Measurements from ENCODE around the gene HSD3B2.

Gene HSD3B2

DNA sequence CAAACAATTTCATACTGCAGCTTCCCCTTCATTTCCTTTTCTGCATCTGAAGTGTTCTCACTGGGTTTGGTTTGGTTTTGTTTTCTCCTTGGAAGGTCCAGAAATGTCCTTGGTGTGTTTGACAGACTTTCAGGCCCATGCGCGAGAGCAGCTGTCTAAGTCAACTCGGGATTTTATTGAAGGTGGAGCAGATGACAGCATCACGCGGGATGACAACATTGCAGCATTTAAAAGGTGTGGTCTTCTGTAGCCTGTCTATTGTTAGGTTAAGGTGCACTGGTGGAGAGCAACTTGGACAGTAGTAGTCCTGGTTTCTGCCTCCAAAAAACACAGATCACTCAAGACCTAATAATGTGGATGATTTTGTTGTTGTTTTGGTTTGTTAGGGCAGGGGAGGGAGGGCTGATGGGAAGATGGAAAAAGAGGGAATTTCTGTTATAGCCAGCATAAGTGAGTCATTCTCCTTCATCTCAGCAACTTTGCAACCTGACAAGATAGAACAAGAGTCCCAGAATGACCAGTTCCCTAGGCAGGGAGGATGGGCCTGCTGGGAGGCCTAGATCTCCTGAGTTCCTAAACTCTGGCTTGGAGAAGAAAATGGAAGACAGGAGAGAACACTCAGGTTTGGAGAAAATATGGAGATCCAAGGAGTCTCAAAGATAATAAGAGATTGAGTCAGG lies 33.8 kb upstream of the HSD3B2 start:
- FAIRE-seq (no peak), DNase-seq (ENCODE audit: insufficient read length, low spot score) (no peak)
- no peak for TF ChIP-seq POLR2A (IDR thresholded peaks at IDR 0.05; ENCODE audit: low read depth, low read length)

DNA sequence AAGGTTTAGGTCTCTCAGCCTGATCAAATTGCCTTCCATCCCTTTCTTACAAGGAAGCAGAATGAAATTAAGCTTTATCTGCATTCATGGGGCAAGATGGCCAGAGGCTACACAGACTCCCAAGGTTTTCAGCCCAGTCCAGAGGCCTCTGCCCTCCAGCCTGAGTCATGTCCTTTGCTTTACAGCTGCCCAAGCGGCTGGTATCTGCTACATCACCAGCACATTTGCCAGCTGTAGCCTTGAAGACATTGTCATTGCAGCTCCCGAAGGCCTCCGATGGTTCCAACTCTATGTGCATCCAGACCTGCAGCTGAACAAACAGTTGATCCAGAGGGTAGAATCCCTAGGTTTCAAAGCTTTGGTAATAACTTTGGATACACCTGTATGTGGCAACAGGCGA lies 30.4 kb upstream of the HSD3B2 start:
- FAIRE-seq (no peak), DNase-seq (ENCODE audit: insufficient read length, low spot score) (no peak)
- no peak for TF ChIP-seq POLR2A (IDR thresholded peaks at IDR 0.05; ENCODE audit: low read depth, low read length)

DNA sequence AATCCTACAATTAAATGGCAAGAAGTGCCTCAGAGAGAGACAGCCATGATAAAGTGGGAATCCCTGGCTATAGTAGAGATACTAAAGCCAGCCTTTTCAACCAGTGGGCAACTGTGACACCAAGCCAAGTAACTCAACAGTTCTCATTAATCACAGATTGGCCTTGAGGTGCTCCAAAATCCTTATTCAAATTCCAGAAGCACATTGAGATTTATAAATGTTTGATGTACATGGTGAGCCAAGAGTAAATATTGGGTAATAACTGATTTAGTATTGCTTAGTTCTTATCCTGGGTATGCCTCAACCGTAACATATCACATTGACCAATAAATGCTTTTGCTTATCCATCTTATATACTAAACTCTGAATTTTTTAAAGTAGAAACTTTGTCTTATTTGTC lies 29.3 kb upstream of the HSD3B2 start:
- DNase-seq (ENCODE audit: insufficient read length, low spot score) (no peak), FAIRE-seq (no peak)
- TF ChIP-seq POLR2A (IDR thresholded peaks at IDR 0.05; ENCODE audit: low read depth, low read length), result no peak

DNA sequence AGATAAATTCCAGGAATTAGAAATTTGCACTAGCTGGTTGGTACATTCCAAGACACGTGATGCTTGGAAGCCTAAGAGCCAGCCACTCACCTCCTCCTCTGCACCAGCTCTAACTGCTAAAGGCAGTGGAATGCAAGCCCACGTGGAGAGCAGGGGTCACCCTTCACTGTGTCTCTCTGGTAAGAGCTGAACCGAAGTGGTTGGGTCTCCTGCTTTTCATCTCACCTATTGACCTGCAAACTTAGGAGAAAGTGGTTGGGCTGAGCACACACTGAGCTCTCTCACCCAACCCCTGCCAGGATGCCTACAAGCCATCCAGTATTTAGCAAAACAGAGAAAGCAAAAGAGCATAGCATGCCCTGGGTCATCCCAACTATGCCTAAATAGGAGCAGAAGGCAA lies 27.1 kb upstream of the HSD3B2 start:
- no peak for TF ChIP-seq POLR2A (IDR thresholded peaks at IDR 0.05; ENCODE audit: low read depth, low read length)
- DNase-seq (ENCODE audit: insufficient read length, low spot score) (no peak), FAIRE-seq (no peak)

DNA sequence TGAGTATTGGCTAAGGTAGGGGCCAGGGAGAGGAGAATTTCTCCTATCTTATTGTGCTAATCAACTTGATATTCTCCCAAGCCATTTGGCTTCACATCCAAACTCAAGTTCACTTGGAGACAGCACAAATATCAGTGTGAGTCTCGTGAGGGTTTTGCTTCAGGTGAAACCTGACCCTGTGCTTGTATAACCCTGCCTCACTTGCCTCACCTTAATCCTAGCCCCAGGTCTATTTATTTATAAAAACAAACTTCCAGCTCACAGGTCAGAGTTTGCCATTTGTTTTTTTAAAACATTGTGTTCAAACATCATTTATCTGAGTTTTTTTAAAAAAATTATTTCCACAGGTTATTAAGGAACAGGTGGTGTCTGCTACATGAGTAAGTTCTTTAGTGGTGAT lies 26.5 kb upstream of the HSD3B2 start:
- TF ChIP-seq POLR2A (IDR thresholded peaks at IDR 0.05; ENCODE audit: low read depth, low read length), result no peak
- DNase-seq (ENCODE audit: insufficient read length, low spot score), result no peak
- FAIRE-seq, result no peak

DNA sequence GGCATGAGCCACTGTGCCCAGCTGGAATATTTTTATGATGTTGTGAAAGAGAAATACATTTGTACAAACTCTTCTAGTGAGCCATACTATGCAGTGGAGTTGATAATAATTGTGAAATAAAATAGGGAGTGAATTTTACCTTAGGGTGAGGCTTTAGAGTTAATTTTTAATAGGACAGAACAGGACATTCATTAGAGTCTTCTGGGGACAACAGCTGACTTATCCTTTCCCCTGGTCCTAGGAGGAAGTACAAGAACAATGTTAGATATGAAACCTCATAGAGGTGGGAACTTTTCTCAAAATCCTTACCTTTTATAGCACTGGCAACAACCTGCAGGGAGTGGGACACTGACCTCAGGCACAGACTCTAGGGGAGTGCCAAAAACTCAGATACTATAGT lies 24.4 kb upstream of the HSD3B2 start:
- FAIRE-seq, result no peak
- no peak for TF ChIP-seq POLR2A (IDR thresholded peaks at IDR 0.05; ENCODE audit: low read depth, low read length)

DNA sequence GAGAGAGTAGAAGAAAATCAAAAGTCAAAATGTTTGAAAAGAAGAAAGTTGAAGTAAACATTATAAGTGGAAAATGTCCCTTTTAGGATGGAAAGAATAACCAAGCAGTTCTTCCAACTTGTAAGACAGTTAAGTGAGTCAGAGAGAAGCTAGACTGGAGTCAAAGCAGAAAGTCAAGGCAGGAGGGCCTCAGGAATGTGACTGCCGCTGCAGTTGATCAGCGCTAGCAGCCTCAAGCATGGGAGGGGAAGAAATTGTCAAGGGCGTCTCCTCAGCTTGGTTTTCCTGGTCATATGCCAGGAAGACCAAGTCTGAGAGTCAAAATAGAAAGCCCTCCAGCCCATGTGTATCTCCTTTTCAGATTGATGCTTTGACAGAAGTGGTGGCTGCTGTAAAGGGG lies 23.2 kb upstream of the HSD3B2 start:
- no peak for FAIRE-seq
- no peak for TF ChIP-seq POLR2A (IDR thresholded peaks at IDR 0.05; ENCODE audit: low read depth, low read length)

More for the DNA sequence above, 24.4 kb upstream of the HSD3B2 start:
- DNase-seq (ENCODE audit: insufficient read length, low spot score), result no peak

DNA sequence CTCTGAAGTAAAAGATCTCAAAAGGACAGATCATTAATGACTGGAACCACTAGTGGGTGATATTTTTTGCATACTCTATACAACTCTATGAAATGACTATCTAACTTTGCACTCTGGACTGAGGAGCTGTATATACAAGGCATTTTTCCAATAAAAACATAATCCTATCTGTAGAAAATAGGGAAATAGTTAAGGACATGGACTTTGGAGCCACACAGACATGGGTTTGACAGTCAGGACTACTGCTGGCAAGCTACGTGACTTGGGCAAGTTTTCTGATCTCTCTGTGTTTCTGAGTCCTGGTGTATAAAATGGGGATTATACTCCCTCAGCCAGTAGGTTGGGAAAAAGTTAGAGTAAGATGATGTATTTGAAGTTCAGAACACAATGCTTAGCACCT lies 20.9 kb upstream of the HSD3B2 start:
- FAIRE-seq (no peak), DNase-seq (ENCODE audit: insufficient read length, low spot score) (no peak)
- no peak for TF ChIP-seq POLR2A (IDR thresholded peaks at IDR 0.05; ENCODE audit: low read depth, low read length)

More for the DNA sequence above, 23.2 kb upstream of the HSD3B2 start:
- no peak for DNase-seq (ENCODE audit: insufficient read length, low spot score)

DNA sequence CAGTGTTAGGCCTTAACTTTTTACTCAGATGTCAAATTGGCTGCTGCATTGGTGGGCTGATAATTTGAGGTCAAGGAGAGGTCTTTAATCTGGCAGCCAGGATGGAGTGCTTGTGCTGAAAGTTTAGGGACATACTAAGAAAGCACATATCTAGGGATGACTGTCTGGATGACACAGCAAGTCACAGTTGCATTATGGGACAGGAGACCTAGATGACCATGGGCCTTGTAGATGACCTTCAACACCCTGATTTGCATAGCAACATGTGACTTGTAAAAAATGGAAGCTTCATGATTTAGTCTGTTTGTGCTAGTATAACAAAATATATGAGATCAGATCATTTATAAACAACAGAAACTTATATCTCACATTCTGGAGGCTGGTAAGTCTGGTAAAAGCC lies 18.0 kb upstream of the HSD3B2 start:
- no peak for TF ChIP-seq POLR2A (IDR thresholded peaks at IDR 0.05; ENCODE audit: low read depth, low read length)
- no peak for DNase-seq (ENCODE audit: insufficient read length, low spot score)
- FAIRE-seq, result no peak

DNA sequence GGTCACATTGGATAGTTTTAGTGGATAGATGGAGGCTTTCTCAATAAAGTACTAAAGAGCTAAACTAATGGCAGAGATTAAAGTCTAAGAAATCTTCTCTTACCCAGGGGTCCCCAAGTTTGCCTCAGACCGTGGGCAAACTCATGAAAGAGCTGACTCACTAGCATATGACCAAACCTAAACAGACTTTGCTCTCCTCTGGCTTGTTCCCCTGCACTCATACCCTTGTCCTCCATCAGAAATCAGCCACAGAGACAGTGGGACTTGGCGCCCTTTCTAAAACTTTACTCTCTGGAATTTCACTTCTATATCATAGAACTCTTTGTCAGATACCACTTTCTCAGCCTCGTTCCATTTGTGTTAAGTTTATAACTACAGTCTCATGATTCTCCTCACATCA lies 17.0 kb upstream of the HSD3B2 start:
- no peak for TF ChIP-seq POLR2A (IDR thresholded peaks at IDR 0.05; ENCODE audit: low read depth, low read length)
- no peak for DNase-seq (ENCODE audit: insufficient read length, low spot score)
- FAIRE-seq, result no peak

DNA sequence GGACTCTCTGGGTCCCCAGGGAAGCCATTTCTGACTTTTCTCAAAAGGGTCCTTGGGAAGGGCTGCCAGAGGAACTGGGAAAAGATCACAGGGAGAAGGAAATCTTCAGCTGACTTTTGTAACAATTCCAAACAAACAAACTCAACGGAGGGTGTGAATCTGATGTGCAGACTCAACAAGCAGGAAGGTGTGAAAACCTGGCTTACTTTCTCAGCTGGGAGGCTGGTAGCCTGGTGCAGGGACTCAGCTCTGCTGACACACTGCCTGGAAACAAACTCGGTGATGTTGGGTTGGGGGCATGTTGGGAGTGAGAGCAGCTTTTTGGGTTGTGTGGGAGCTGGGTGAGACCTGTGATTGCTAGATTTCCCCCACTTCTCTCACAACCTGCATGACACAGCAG lies 10.2 kb upstream of the HSD3B2 start:
- TF ChIP-seq POLR2A (IDR thresholded peaks at IDR 0.05; ENCODE audit: low read depth, low read length), result no peak
- DNase-seq (ENCODE audit: insufficient read length, low spot score) (no peak), FAIRE-seq (no peak)

DNA sequence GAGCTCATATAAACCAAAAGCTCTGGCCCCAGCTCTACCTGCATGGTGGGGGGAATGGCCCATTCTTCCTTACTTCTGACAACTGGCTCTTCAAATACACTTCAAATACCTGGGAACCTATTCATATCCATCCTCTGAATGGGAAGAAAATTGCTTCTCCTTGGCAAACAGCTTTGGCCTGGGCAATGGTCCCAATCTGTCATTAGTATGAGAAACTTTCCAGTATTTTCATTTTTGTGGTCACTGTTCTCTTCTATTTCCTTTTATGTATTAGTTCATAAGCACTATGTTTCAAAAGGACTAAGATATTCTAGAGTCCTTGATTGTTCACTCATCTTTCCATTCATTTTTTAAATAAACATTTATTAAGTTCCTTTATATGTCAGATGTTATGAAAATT lies 5.2 kb upstream of the HSD3B2 start:
- TF ChIP-seq POLR2A (IDR thresholded peaks at IDR 0.05; ENCODE audit: low read depth, low read length), result no peak
- FAIRE-seq, result no peak
- no peak for DNase-seq (ENCODE audit: insufficient read length, low spot score)

DNA sequence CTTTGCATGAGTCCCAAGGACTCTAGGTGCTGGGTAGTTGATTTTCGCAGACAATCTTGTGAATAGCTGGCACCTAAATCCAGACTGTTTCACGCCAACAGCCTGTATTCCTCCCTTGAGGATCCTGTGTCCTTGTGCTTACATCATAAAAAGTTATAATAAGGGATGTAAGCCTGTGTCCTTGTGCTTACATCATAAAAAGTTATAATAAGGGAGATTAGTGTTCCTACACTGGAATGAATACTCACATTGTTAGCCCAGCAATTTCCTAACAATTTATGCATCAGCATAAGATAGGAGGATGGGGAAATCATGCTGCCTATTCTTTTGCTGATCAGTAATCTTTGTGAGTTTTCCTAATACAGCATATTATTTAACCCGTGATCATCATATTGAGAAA lies 4.0 kb upstream of the HSD3B2 start:
- DNase-seq (ENCODE audit: insufficient read length, low spot score), result no peak

DNA sequence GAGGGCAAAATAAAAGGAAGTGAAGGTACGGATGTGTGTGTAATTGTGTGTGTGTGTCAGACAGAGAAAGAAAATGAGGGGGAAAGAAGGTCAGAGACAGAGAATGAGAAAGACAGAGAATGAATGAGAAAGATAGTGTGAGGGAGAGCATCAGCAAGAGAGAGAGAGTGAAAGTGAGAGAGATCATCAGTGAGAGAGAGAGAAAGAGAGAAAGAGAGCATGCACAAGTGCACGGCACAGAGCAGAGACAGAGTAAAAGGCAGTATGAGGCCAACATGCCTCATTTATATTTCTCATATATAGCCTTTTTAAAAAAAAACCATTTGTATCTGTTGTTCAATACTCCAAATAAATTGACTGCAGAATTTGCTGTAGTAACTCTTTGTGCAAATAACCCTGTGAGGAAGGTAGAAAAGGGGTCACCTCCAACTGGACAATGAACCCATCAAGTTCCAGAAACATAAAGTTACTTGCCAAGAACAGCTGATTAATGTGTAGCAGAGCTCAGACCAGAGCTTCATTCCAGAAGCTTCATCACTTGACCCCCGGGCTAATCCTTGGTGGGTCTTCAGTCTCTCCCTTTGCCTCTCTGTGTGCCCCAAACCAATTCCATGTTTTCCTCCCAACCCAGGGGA lies 1.2 kb downstream of the HSD3B2 start:
- no peak for DNase-seq (ENCODE audit: insufficient read length, low spot score)
- no peak for FAIRE-seq
- TF ChIP-seq POLR2A (IDR thresholded peaks at IDR 0.05; ENCODE audit: low read depth, low read length), result no peak

More for the DNA sequence above, 4.0 kb upstream of the HSD3B2 start:
- no peak for FAIRE-seq
- TF ChIP-seq POLR2A (IDR thresholded peaks at IDR 0.05; ENCODE audit: low read depth, low read length), result no peak

DNA sequence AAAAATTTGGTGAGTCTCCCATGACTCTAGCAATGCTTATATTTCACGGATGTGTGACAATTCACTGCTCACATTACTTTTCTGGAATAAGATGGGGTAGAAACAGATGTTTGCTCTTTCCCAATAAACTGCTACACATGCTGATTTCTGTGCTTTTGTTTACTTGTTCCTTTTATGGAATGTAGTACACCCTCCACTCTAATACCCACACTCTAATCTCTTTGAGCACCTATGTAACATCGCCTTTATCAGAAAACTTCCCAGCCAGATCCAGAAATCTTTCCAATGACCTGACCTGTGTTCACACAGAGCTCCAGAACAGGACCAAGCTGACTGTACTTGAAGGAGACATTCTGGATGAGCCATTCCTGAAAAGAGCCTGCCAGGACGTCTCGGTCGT lies 4.2 kb downstream of the HSD3B2 start:
- no peak for TF ChIP-seq POLR2A (IDR thresholded peaks at IDR 0.05; ENCODE audit: low read depth, low read length)
- FAIRE-seq (no peak), DNase-seq (ENCODE audit: insufficient read length, low spot score) (no peak)

All from H54 (cell line).